Smooth muscle cell (in vitro differentiated cells): ENCODE measurements around the gene FOSL2. TPM values are rescaled to one million over a fixed set of nuclear protein-coding genes. Genes with fewer than 3 reads are reported as not detected.

Experiments used
- DNase-seq: peaks from one replicate; lab custom pipeline; 2025; ENCODE audit not compliant: unreplicated experiment; lab: John Stamatoyannopoulos, UW
- H2AFZ ChIP-seq: fragments of 200-600 bp; sonication (generic); 2 replicates; pipeline ENCODE4 v1.6.0; 2016; ENCODE audit warnings: antibody characterized with exemption, low read depth, mild to moderate bottlenecking
- H3F3A ChIP-seq: fragments of 200-600 bp; sonication (generic); 2 replicates; pipeline ENCODE4 v1.6.0; 2017; ENCODE audit warnings: antibody characterized with exemption, low read depth
- H3K27ac ChIP-seq: fragments of 200-600 bp; sonication (generic); 2 replicates; pipeline ENCODE4 v1.5.1; 2016; ENCODE audit warnings: low read depth, mild to moderate bottlenecking
- H3K27me3 ChIP-seq: fragments of 200-600 bp; sonication (generic); 2 replicates; pipeline ENCODE4 v1.6.1; 2016; ENCODE audit warnings: low read depth, mild to moderate bottlenecking
- H3K36me3 ChIP-seq: fragments of 200-600 bp; sonication (generic); 2 replicates; pipeline ENCODE4 v1.5.1; 2016; ENCODE audit warnings: low read depth
- H3K4me1 ChIP-seq: fragments of 200-600 bp; sonication (generic); 2 replicates; pipeline ENCODE4 v1.5.1; 2016; ENCODE audit warnings: low read depth
- H3K4me2 ChIP-seq: fragments of 200-600 bp; sonication (generic); 2 replicates; pipeline ENCODE4 v1.6.0; 2016; ENCODE audit warnings: mild to moderate bottlenecking
- H3K4me3 ChIP-seq: fragments of 200-600 bp; sonication (generic); 2 replicates; pipeline ENCODE4 v1.5.1; 2016; ENCODE audit warnings: mild to moderate bottlenecking
- H3K79me2 ChIP-seq: fragments of 200-600 bp; sonication (generic); 2 replicates; pipeline ENCODE4 v1.6.0; 2016; ENCODE audit warnings: low read depth, mild to moderate bottlenecking
- H3K9ac ChIP-seq: fragments of 200-600 bp; sonication (generic); 2 replicates; pipeline ENCODE4 v1.6.0; 2016; ENCODE audit warnings: low read depth
- H3K9me3 ChIP-seq: fragments of 200-600 bp; sonication (generic); replicated peaks from 2 replicates; pipeline ENCODE4 v1.5.1; 2016; ENCODE audit warnings: low read depth
- H4K20me1 ChIP-seq: fragments of 200-600 bp; sonication (generic); 2 replicates; pipeline ENCODE4 v1.6.0; 2016; ENCODE audit warnings: low read depth
- WGBS: methylation state at CpG from one replicate; pipeline ENCODE4 v1.1.7; 2016; ENCODE audit warnings: low lambda C conversion rate; 5-methylcytosine and 5-hydroxymethylcytosine counted together
- polyA plus RNA-seq: library from polyadenylated mRNA; unstranded; fragments of >200 nt; fragmentation: Nextera tagmentation; extraction: Ambion mirVana; gene quantifications from 2 replicates; pipeline ENCODE4 v1.2.1, GENCODE V29; 2016
- total RNA-seq: library from RNA; depleted of rRNA; stranded (reverse); fragments of >200 nt; gene quantifications from 2 replicates; pipeline ENCODE4 v1.2.3, GENCODE V29; 2014
- TF ChIP-seq, protein P1 (sequence below): fragments of 200-600 bp; sonication (generic); IDR thresholded peaks from 2 replicates; pipeline ENCODE4 v1.5.1; 2017; ENCODE audit warnings: borderline replicate concordance, mild to moderate bottlenecking, antibody characterized with exemption; ENCODE audit not compliant: insufficient read depth, poor library complexity, severe bottlenecking

FOSL2 gene
- total and polyA plus RNA-seq, 2 experiments from 2014 or later = 70.8 to 106 TPM

DNA sequence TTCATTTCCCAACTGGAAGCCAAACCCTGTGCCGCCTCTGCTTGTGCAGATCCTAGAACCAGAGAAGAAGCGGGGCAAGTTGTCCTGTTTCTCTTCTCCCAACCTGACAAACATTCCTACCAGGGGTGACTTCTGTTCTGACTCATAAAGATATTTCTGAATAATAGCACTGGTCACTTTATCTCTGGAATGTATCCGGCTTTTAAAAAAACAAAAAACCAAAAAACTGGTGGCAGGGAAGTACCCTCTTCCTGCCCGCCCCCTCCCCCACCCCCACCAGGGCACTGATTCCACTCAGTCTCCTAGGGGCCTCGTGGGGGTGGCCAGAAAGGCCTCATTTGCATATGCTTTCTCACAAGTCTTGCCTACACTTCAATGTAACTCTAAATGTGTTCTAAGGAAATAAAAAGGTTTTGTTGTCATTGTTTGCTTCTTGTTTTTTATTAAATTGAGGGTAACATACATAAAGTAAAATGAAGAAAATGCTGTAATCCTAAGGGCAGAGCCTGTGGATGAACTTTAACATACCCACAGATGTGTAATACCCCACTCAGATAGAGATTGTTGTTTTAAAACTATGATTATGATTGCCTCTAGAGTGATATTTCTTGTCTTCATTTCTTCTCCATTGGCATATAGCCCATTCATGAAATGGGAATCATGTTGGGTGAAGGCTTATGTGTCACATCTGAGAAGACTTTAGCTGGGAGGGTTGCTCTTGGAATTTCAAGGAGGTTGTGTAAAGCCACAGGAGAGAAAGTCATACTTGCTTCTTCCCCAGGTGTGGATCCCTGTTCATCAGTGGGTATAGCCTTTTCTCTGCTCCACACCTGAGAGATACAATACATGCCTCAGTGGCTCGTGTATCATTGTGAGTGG, 5.3 kb upstream of the FOSL2 start:
- peaks cover 29% of the 10 kb centered on the region for H3K4me1 ChIP-seq
- TF ChIP-seq, protein P1, sequence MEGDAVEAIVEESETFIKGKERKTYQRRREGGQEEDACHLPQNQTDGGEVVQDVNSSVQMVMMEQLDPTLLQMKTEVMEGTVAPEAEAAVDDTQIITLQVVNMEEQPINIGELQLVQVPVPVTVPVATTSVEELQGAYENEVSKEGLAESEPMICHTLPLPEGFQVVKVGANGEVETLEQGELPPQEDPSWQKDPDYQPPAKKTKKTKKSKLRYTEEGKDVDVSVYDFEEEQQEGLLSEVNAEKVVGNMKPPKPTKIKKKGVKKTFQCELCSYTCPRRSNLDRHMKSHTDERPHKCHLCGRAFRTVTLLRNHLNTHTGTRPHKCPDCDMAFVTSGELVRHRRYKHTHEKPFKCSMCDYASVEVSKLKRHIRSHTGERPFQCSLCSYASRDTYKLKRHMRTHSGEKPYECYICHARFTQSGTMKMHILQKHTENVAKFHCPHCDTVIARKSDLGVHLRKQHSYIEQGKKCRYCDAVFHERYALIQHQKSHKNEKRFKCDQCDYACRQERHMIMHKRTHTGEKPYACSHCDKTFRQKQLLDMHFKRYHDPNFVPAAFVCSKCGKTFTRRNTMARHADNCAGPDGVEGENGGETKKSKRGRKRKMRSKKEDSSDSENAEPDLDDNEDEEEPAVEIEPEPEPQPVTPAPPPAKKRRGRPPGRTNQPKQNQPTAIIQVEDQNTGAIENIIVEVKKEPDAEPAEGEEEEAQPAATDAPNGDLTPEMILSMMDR = no peak
- no peak overlapping the region for H3K4me3 ChIP-seq
- no peak for DNase-seq
- no peaks in the 10 kb centered on the region for H3K79me2 ChIP-seq
- peak overlapping the region; percentile 62 for H3K4me2 ChIP-seq
- H3K27ac ChIP-seq = peak overlapping the region; percentile 75
- H3K9ac ChIP-seq = no peak overlapping the region
- H3F3A ChIP-seq = peaks cover 10% of the 10 kb centered on the region
- H4K20me1 ChIP-seq = no peaks in the 10 kb centered on the region
- H2AFZ ChIP-seq = no peak overlapping the region
- H3K9me3 ChIP-seq = no peaks in the 10 kb centered on the region
- H3K27me3 ChIP-seq = no peaks in the 10 kb centered on the region
- no peaks in the 10 kb centered on the region for H3K36me3 ChIP-seq
- WGBS = 40% methylated on average over 6 of the region's 6 CpGs

DNA sequence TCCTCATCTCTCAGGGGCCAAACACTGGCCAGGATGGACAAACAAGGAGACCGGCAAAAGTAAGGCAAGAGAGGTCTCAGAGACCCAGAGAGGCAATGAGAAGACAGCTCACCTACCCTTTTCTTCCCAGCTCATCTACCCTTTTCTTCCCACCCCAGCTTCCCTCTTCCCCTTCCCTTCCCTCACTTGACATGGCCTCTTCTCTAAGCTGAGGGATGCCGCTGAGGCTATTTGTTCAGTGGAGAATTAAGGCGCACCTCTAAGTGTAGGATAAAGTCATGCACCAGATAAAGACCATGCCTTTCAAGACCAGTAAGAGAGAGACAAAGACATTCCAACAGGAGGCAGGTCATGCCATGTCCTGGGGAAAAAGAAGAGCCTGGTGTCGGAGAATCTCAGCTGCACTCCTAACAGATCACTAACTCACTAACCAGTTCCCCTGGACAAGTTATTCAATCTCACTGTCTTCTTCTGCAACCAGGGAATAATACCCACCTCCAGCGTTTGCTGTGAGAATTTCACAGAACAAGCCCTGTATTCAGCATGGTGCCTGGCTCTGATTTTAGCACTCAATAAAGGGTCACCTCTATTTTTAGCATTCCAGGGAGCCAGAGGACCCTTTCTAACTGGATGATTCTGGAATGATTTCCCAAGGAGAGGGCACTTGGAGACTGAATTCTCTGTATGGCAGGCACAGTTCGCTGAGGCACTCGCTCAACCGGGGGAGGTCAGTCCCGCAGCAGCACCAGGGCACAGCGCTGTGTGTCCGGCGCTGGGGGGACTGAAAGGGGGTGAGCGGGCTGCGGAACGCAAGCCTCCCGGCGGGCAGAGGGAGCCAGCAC, 3.0 kb upstream of the FOSL2 start:
- peak overlapping the region; percentile 99 for H3K4me3 ChIP-seq

DNA sequence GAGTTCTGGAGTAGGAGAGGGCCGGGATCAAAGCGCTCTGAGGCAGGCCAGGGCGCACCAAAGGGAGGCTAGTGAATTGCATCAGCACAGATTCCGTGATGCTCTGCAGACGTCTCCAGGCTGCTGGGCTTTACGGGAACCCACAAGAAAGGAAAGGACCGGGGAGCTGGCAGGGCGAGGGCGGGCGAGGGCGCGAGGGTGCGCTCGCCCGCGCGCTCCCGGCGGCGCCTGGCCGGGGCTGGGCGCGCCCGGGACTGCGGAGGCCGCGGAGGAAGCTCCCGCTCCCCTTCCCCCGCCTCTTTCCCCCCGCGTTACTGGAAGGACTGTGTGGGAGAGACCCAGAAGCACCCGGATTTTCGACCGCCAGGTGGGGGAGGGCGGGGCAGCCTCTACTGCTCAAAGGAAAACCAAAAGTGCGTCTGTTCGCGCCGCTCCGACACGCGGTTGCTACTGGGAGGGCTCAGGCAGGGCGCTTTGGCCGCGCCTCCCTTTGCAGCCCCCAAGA, 2.4 kb upstream of the FOSL2 start:
- under 1% methylated on average over 26 of the region's 45 CpGs for WGBS
- no peaks in the 10 kb centered on the region for H3K9me3 ChIP-seq
- H3K79me2 ChIP-seq = peaks cover 25% of the 10 kb centered on the region

More for the DNA sequence above, 3.0 kb upstream of the FOSL2 start:
- H4K20me1 ChIP-seq = peaks cover 13% of the 10 kb centered on the region
- no peak overlapping the region for H2AFZ ChIP-seq
- H3K79me2 ChIP-seq = peaks cover 19% of the 10 kb centered on the region
- peaks cover 10% of the 10 kb centered on the region for H3F3A ChIP-seq
- no peaks in the 10 kb centered on the region for H3K27me3 ChIP-seq
- H3K9ac ChIP-seq = peak overlapping the region; percentile 86
- H3K9me3 ChIP-seq = no peaks in the 10 kb centered on the region
- peak overlapping the region; percentile 99 for H3K27ac ChIP-seq
- WGBS = 11% methylated on average over 17 of the region's 17 CpGs
- H3K36me3 ChIP-seq = no peaks in the 10 kb centered on the region
- peaks cover 29% of the 10 kb centered on the region for H3K4me1 ChIP-seq
- TF ChIP-seq, protein P1 = no peak
- no peak for DNase-seq
- peak overlapping the region; percentile 82 for H3K4me2 ChIP-seq

More for the DNA sequence above, 2.4 kb upstream of the FOSL2 start:
- TF ChIP-seq, protein P1 = no peak
- peak overlapping the region; percentile 99 for H3K4me3 ChIP-seq
- peaks cover 20% of the 10 kb centered on the region for H4K20me1 ChIP-seq
- no peaks in the 10 kb centered on the region for H3K36me3 ChIP-seq
- peaks cover 29% of the 10 kb centered on the region for H3K4me1 ChIP-seq
- peak overlapping the region; percentile 86 for H3K9ac ChIP-seq
- peak overlapping the region; percentile 82 for H3K4me2 ChIP-seq
- H3K27me3 ChIP-seq = no peaks in the 10 kb centered on the region
- DNase-seq = peak; percentile 95
- no peak overlapping the region for H2AFZ ChIP-seq
- peak overlapping the region; percentile 99 for H3K27ac ChIP-seq
- H3F3A ChIP-seq = peaks cover 17% of the 10 kb centered on the region
